ENCODE measurements around the gene PTAFR. TPM values are rescaled to one million over a fixed set of nuclear protein-coding genes. Genes with fewer than 3 reads are reported as not detected.

Gene PTAFR
- total RNA-seq, 3 donors from 2014 or later: 5.6 to 8.3 (median 6.2) TPM

- intact Hi-C loops (cut with DNase I; ENCODE audit: low total_unique reads): no loop called here
- H3K9me3 ChIP-seq: no peaks in the 10 kb centered on the region
- no peaks in the 10 kb centered on the region for H3K36me3 ChIP-seq
- H3K27me3 ChIP-seq: no peaks in the 10 kb centered on the region
- H3K27ac ChIP-seq: peak overlapping the region in 1 of 2 donors; percentile 81
- H3K4me1 ChIP-seq: no peaks in the 10 kb centered on the region
- TF ChIP-seq POLR2AphosphoS5 (IDR thresholded peaks at IDR 0.05) (no peak), POLR2A (IDR thresholded peaks at IDR 0.05) (no peak)
- TF ChIP-seq, protein P1, sequence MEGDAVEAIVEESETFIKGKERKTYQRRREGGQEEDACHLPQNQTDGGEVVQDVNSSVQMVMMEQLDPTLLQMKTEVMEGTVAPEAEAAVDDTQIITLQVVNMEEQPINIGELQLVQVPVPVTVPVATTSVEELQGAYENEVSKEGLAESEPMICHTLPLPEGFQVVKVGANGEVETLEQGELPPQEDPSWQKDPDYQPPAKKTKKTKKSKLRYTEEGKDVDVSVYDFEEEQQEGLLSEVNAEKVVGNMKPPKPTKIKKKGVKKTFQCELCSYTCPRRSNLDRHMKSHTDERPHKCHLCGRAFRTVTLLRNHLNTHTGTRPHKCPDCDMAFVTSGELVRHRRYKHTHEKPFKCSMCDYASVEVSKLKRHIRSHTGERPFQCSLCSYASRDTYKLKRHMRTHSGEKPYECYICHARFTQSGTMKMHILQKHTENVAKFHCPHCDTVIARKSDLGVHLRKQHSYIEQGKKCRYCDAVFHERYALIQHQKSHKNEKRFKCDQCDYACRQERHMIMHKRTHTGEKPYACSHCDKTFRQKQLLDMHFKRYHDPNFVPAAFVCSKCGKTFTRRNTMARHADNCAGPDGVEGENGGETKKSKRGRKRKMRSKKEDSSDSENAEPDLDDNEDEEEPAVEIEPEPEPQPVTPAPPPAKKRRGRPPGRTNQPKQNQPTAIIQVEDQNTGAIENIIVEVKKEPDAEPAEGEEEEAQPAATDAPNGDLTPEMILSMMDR (IDR thresholded peaks at IDR 0.05): no peak
- H3K4me3 ChIP-seq: peak overlapping the region; percentile 5 to 15 (median 8)
- no peak for DNase-seq (ENCODE audit: low spot score in 2 of 2)
Measured at GRCh38 chr1:28175955-28176485, 470 bp downstream of the PTAFR start.

DNA sequence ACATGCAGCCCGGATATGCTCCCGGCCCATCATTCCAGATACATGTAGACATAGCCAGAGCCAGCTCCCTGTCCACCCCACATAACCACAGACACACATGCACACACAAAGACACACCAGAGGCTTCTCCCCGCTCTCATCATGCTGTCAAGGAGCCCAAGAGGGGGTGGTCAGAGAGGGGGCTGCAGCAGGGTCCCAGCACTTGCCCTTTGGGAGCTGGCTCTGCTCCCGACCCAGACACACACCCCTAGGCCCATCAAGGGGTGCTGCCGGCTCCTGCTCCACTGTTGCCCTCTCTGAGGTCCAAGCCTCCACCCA, 2.6 kb downstream of the PTAFR start:
- H3K9me3 ChIP-seq: no peaks in the 10 kb centered on the region
- no peak for DNase-seq (ENCODE audit: low spot score in 2 of 2)
- no peak overlapping the region for H3K4me3 ChIP-seq
- intact Hi-C loops (cut with DNase I; ENCODE audit: low total_unique reads): no loop called here
- H3K27ac ChIP-seq: peak overlapping the region in 1 of 2 donors; percentile 88
- H3K4me1 ChIP-seq: no peaks in the 10 kb centered on the region
- TF ChIP-seq POLR2AphosphoS5 (IDR thresholded peaks at IDR 0.05) (no peak), POLR2A (IDR thresholded peaks at IDR 0.05) (no peak)
- TF ChIP-seq, protein P1 (IDR thresholded peaks at IDR 0.05): no peak
- H3K36me3 ChIP-seq: no peaks in the 10 kb centered on the region
- H3K27me3 ChIP-seq: no peaks in the 10 kb centered on the region

- Histone ChIP-seq H3K4me1 (no peaks in the 10 kb centered on the region), H3K9me3 (no peaks in the 10 kb centered on the region), H3K27me3 (no peaks in the 10 kb centered on the region), H3K27ac (peak overlapping the region in 1 of 2 donors; percentile 88), H3K36me3 (no peaks in the 10 kb centered on the region), H3K4me3 (no peak overlapping the region)
- no peak for DNase-seq (ENCODE audit: low spot score in 2 of 2)
- intact Hi-C loops (cut with DNase I; ENCODE audit: low total_unique reads): no loop called here
- TF ChIP-seq, protein P1 (IDR thresholded peaks at IDR 0.05): no peak
- TF ChIP-seq POLR2AphosphoS5 (IDR thresholded peaks at IDR 0.05) (no peak), POLR2A (IDR thresholded peaks at IDR 0.05) (no peak)
Measured at GRCh38 chr1:28173151-28173979, 3.1 kb downstream of the PTAFR start.

DNA sequence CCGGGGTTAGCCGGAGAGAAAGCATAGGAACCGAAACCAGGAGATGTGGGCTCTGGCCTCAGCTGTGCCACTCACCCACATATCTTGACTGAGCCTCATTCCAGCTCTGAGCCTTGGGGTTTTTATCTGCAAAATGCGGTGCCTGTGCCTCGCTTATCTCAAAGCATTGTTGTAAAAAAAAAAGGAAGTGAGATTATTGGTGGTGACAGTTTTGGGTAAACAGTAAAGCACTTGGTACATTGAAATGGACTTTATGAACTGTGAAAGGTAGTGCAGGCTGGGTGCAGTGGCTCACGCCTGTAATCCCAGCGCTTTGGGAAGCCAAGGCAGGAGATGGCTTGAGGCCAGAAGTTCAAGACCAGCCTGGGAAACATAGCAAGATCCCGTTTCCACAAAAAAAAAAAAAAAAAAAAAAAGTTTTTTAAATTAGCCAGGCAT, 3.8 kb downstream of the PTAFR start:
- intact Hi-C loops (cut with DNase I; ENCODE audit: low total_unique reads): no loop called here
- Histone ChIP-seq H3K27ac (peak overlapping the region in 1 of 2 donors; percentile 23), H3K4me3 (no peak overlapping the region)

GRCh38 chr1:28171246-28171645, 5.2 kb downstream of the PTAFR start:
- intact Hi-C loops (cut with DNase I; ENCODE audit: low total_unique reads): no loop called here
- Histone ChIP-seq H3K36me3 (no peaks in the 10 kb centered on the region), H3K4me3 (no peak overlapping the region), H3K27ac (no peak overlapping the region), H3K27me3 (no peaks in the 10 kb centered on the region), H3K4me1 (no peaks in the 10 kb centered on the region), H3K9me3 (no peaks in the 10 kb centered on the region)
- DNase-seq (ENCODE audit: low spot score in 2 of 2): no peak
- TF ChIP-seq, protein P1 (IDR thresholded peaks at IDR 0.05): no peak

More for the DNA sequence above, 3.8 kb downstream of the PTAFR start:
- Histone ChIP-seq H3K27me3 (no peaks in the 10 kb centered on the region), H3K36me3 (no peaks in the 10 kb centered on the region), H3K4me1 (no peaks in the 10 kb centered on the region), H3K9me3 (no peaks in the 10 kb centered on the region)
- no peak for TF ChIP-seq POLR2AphosphoS5 (IDR thresholded peaks at IDR 0.05)
- TF ChIP-seq, protein P1 (IDR thresholded peaks at IDR 0.05): no peak
- TF ChIP-seq POLR2A (IDR thresholded peaks at IDR 0.05): no peak
- no peak for DNase-seq (ENCODE audit: low spot score in 2 of 2)
